ENCODE results near the gene DAB1.

- no peak for TF ChIP-seq CTCF (IDR thresholded peaks at IDR 0.05; ENCODE audit: low read depth, low read length, poor library complexity, severe bottlenecking)
- no peak for TF ChIP-seq EZH2phosphoT487 (IDR thresholded peaks at IDR 0.05; ENCODE audit: borderline replicate concordance, low read length)
These were observed 258.3 kb downstream of the DAB1 start for GRCh38 chr1:57165546-57165945.

All from DOHH2 (cell line).